ENCODE measurements around the gene PTPRN2. TPM values are rescaled to one million over a fixed set of nuclear protein-coding genes. Genes with fewer than 3 reads are reported as not detected.
"Not testable (repeated sequence)": the region's sequence is repeated elsewhere in the genome, so short reads cannot be mapped to it uniquely, and the experiment has no call there.

Gene PTPRN2
- total and polyA plus RNA-seq, 2 donors (not counting 1 experiment from before 2014, with no cell fraction given) = 0.54 to 1.2 TPM

DNA sequence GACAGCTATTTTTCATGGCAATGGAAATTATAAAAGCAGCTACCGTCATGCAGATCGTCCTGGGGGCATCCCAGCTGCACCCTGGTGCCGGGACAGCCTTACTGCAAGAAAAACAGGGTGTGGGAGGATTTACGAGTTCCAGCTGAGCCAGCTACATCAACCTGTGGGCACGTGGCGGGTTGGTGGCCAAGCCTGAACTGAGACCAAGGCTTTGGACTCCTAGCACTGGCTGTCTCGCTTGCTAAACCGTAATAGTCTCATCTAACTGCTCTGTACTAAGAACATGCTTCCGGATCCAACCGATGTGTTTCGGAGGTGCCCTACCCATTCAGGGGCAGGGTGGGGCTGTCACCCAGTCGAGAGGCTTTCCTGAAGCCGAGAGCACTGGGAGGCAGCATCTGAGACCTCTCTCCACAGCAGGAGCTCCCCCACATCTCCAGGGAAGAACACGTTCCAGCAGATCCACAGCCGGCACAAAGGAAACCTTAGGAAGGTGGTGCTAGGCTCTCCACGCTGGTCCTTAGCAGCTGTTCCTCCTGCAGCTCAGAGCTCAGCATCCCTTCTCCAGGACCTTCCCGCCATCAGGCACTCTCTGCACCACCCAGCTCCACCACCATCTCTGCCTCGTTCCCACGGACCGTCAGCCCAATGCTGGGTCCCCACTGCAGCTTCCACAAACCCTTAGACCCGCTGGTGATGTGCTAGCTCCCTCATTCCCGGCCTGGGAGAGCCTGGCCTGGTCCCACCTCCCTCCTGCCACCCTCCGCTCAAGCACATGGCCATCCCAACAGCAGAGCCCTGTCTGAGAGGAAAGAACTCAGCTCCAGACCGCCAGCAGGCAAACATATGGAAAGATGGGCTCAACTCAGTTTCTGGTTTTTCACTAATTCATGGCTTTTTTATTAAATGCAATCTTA lies 158.5 kb downstream of the PTPRN2 start:
- Histone ChIP-seq H3K9ac (ENCODE audit: insufficient read depth, low read length) (no peak overlapping the region), H3K4me3 (replicated peaks in 1 of 4; ENCODE audit: control extremely low read depth in 1 of 4, insufficient read depth in 1 of 4, low read depth in 3 of 4, low read length in 4 of 4) (no peak overlapping the region), H3K27ac (ENCODE audit: insufficient read depth, low read length) (no peak overlapping the region), H3K79me2 (ENCODE audit: control insufficient read depth, insufficient read depth, low read length) (no peaks in the 10 kb centered on the region), H3K4me2 (ENCODE audit: extremely low read depth, insufficient read depth, low read length) (no peak overlapping the region), H3K4me1 (ENCODE audit: control insufficient read depth, extremely low read depth, insufficient read depth, low read length) (no peaks in the 10 kb centered on the region), H4K20me1 (ENCODE audit: control insufficient read depth, extremely low read depth, insufficient read depth, low read length) (no peaks in the 10 kb centered on the region), H2AFZ (ENCODE audit: low read length) (no peak overlapping the region), H3K9me3 (ENCODE audit: control insufficient read depth, insufficient read depth, low read depth, low read length) (no peaks in the 10 kb centered on the region), H3K36me3 (ENCODE audit: control insufficient read depth, insufficient read depth, low read length) (no peaks in the 10 kb centered on the region), H3K27me3 (ENCODE audit: control insufficient read depth, insufficient read depth, low read length) (no peaks in the 10 kb centered on the region)
- no peak for DNase-seq (ENCODE audit: low read depth in 2 of 2)
- TF ChIP-seq EZH2 (IDR thresholded peaks at IDR 0.05; ENCODE audit: low read length, missing control alignments) (no peak), CTCF (conservative IDR thresholded peaks at IDR 0.05 in 1 of 2, IDR thresholded peaks at IDR 0.05 in 1 of 2; ENCODE audit: low read depth in 1 of 2, low read length in 2 of 2) (no peak)

GRCh38 chr7:158428131-158428836 lies 159.3 kb downstream of the PTPRN2 start:
- H3K4me1 ChIP-seq (ENCODE audit: control insufficient read depth, extremely low read depth, insufficient read depth, low read length) = no peaks in the 10 kb centered on the region
- no peak overlapping the region for H2AFZ ChIP-seq (ENCODE audit: low read length)
- no peak for TF ChIP-seq CTCF (conservative IDR thresholded peaks at IDR 0.05 in 1 of 2, IDR thresholded peaks at IDR 0.05 in 1 of 2; ENCODE audit: low read depth in 1 of 2, low read length in 2 of 2)
- TF ChIP-seq EZH2 (IDR thresholded peaks at IDR 0.05; ENCODE audit: low read length, missing control alignments) = no peak
- H4K20me1 ChIP-seq (ENCODE audit: control insufficient read depth, extremely low read depth, insufficient read depth, low read length) = no peaks in the 10 kb centered on the region
- H3K27me3 ChIP-seq (ENCODE audit: control insufficient read depth, insufficient read depth, low read length) = no peaks in the 10 kb centered on the region
- no peak for DNase-seq (ENCODE audit: low read depth in 2 of 2)
- no peak overlapping the region for H3K27ac ChIP-seq (ENCODE audit: insufficient read depth, low read length)
- H3K9ac ChIP-seq (ENCODE audit: insufficient read depth, low read length) = no peak overlapping the region
- no peaks in the 10 kb centered on the region for H3K9me3 ChIP-seq (ENCODE audit: control insufficient read depth, insufficient read depth, low read depth, low read length)
- no peaks in the 10 kb centered on the region for H3K36me3 ChIP-seq (ENCODE audit: control insufficient read depth, insufficient read depth, low read length)
- H3K4me2 ChIP-seq (ENCODE audit: extremely low read depth, insufficient read depth, low read length) = no peak overlapping the region
- H3K79me2 ChIP-seq (ENCODE audit: control insufficient read depth, insufficient read depth, low read length) = no peaks in the 10 kb centered on the region
- H3K4me3 ChIP-seq (replicated peaks in 1 of 4; ENCODE audit: control extremely low read depth in 1 of 4, insufficient read depth in 1 of 4, low read depth in 3 of 4, low read length in 4 of 4) = no peak overlapping the region

DNA sequence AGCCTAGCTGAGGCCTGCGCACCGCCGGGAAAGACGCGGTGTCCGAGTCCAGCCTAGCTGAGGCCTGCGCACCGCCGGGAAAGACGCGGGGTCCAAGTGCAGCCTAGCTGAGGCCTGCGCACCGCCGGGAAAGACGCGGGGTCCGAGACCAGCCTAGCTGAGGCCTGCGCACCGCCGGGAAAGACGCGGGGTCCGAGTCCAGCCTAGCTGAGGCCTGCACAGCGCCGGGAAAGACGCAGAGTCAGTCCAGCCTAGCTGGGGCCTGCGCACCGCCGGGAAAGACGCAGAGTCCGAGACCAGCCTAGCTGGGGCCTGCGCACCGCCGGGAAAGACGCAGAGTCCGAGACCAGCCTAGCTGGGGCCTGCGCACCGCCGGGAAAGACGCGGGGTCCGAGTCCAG lies 161.9 kb downstream of the PTPRN2 start:
- not testable (repeated sequence) for H3K27ac ChIP-seq (ENCODE audit: insufficient read depth, low read length); H3K4me1 ChIP-seq (ENCODE audit: control insufficient read depth, extremely low read depth, insufficient read depth, low read length); H3K79me2 ChIP-seq (ENCODE audit: control insufficient read depth, insufficient read depth, low read length); DNase-seq (ENCODE audit: low read depth in 2 of 2); H3K27me3 ChIP-seq (ENCODE audit: control insufficient read depth, insufficient read depth, low read length); H3K9me3 ChIP-seq (ENCODE audit: control insufficient read depth, insufficient read depth, low read depth, low read length); H2AFZ ChIP-seq (ENCODE audit: low read length); H3K9ac ChIP-seq (ENCODE audit: insufficient read depth, low read length); H3K4me3 ChIP-seq (replicated peaks in 1 of 4; ENCODE audit: control extremely low read depth in 1 of 4, insufficient read depth in 1 of 4, low read depth in 3 of 4, low read length in 4 of 4); H3K4me2 ChIP-seq (ENCODE audit: extremely low read depth, insufficient read depth, low read length); H3K36me3 ChIP-seq (ENCODE audit: control insufficient read depth, insufficient read depth, low read length); H4K20me1 ChIP-seq (ENCODE audit: control insufficient read depth, extremely low read depth, insufficient read depth, low read length)

Data from fibroblast of lung (primary cell).